Mesodermal cell (in vitro differentiated cells): ENCODE measurements around the gene CHMP4B. TPM values are rescaled to one million over a fixed set of nuclear protein-coding genes. Genes with fewer than 3 reads are reported as not detected.
A peak's percentile ranks its signal among the peaks of the same experiment; 100 is the strongest.

Experiments
- H3K27ac ChIP-seq: 2 replicates; pipeline ENCODE4 v1.7.0; 2013; ENCODE audit warnings: mild to moderate bottlenecking, low read depth, low read length, moderate library complexity; ENCODE audit not compliant: severe bottlenecking
- H3K36me3 ChIP-seq: 2 replicates; pipeline ENCODE4 v1.7.1; 2013; ENCODE audit warnings: mild to moderate bottlenecking, low read length, moderate library complexity; ENCODE audit not compliant: control insufficient read depth, insufficient read depth
- H3K4me1 ChIP-seq: one replicate; pipeline ENCODE4 v1.7.1; 2013; ENCODE audit warnings: mild to moderate bottlenecking, low read length; ENCODE audit not compliant: insufficient read depth, control insufficient read depth, poor library complexity, severe bottlenecking
- H3K4me3 ChIP-seq: 2 replicates; pipeline ENCODE4 v1.7.0; 2013; ENCODE audit warnings: low read length, control low read depth, mild to moderate bottlenecking; ENCODE audit not compliant: insufficient read depth, poor library complexity, severe bottlenecking; ENCODE audit errors: extremely low read depth
- H3K9me3 ChIP-seq: 2 replicates; pipeline ENCODE4 v1.7.1; 2013; ENCODE audit warnings: mild to moderate bottlenecking, low read length, moderate library complexity; ENCODE audit not compliant: control insufficient read depth
- WGBS, 2 experiments: methylation state at CpG; one replicate each; pipeline ENCODE4 v1.1.5; 2013; ENCODE audit warnings: missing lambda C conversion rate in 2 of 2; ENCODE audit not compliant: insufficient coverage in 2 of 2; 5-methylcytosine and 5-hydroxymethylcytosine counted together
- polyA plus RNA-seq, 2 experiments: library from polyadenylated mRNA; stranded (reverse); fragments of 50-300 nt; gene quantifications; one replicate each; pipeline ENCODE4 v1.2.3, GENCODE V29; 2013

CHMP4B gene, protein sequence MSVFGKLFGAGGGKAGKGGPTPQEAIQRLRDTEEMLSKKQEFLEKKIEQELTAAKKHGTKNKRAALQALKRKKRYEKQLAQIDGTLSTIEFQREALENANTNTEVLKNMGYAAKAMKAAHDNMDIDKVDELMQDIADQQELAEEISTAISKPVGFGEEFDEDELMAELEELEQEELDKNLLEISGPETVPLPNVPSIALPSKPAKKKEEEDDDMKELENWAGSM
- polyA plus RNA-seq (2013, experiment 1 of 2) = 107 TPM
- polyA plus RNA-seq (2013, experiment 2 of 2) = 102 TPM

DNA sequence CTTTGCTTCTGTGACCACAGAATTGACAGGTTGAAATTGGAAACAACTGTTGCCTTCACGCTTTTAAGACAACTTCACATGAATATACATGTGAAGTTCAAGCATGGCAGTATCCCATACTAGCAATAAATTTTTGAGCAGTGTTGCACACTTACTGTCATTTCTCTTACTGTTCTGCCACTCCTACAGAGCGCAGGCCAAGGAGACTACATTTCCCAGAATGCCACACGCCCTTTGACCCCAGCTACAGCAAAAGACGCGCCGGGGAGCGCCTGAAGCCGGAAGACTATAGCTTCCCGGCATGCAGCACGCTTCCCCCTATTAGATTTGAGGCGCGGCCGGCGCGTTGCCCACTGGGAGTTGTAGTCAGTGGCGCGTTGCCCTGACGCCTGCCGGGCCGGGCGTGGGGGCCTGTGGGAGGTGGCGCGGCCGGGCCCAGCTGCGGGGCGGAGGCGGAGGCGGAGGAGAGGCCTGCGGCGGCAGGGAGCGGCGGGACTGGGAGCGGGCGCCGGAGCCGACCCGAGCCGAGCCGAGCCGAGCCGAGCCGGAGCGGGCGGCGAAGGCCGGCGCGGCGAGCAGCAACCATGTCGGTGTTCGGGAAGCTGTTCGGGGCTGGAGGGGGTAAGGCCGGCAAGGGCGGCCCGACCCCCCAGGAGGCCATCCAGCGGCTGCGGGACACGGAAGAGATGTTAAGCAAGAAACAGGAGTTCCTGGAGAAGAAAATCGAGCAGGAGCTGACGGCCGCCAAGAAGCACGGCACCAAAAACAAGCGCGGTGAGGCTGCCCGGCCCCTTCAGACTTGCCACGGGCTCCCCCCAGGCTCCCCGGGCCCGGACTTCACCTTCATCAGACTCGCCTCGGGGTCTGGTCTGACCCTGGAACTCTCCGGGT is at the start of gene CHMP4B:
TSS of gene CHMP4B (plus strand) at position 464 of the 891 bp plus-strand sequence. CDS start at position 585, 121 bp downstream.
- Histone ChIP-seq H3K36me3 (peaks cover 22% of the 10 kb centered on the region), H3K4me3 (peak within 1 kb of the TSS; percentile 75), H3K9me3 (no peaks in the 10 kb centered on the region), H3K27ac (peak within 1 kb of the TSS; percentile 75), H3K4me1 (no peaks in the 10 kb centered on the region)
- WGBS, 2 experiments = 1% methylated on average over 53 to 70 of the region's 71 CpGs

DNA sequence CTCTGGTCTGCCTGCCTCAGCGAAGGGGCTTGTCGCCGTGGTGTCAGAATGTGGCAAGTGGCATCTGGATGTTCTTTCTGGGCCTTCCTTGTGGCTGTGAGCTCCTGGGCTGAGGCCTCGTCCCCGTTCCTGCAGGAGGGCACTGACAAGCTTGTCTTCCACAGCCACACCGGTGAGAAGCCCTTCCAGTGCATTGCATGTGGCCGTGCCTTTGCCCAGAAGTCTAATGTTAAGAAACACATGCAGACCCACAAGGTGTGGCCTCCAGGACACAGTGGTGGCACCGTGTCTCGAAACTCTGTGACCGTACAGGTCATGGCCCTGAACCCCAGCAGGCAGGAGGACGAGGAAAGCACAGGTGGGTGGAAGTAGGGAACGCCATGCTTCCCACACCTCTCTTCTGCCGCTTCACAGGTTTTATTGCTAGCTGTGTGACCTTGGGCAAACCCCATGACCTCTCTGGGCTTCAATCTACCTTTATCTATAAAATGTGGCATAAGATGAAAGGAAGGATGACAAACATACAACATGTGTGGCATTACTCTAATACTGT is 49.4 kb upstream of the CHMP4B start:
- Histone ChIP-seq H3K4me1 (no peaks in the 10 kb centered on the region), H3K9me3 (peaks cover 6% of the 10 kb centered on the region), H3K36me3 (peaks cover 12% of the 10 kb centered on the region), H3K4me3 (no peak overlapping the region), H3K27ac (no peak overlapping the region)
- 94 to 95% methylated on average over 9 to 12 of the region's 13 CpGs for WGBS, 2 experiments

DNA sequence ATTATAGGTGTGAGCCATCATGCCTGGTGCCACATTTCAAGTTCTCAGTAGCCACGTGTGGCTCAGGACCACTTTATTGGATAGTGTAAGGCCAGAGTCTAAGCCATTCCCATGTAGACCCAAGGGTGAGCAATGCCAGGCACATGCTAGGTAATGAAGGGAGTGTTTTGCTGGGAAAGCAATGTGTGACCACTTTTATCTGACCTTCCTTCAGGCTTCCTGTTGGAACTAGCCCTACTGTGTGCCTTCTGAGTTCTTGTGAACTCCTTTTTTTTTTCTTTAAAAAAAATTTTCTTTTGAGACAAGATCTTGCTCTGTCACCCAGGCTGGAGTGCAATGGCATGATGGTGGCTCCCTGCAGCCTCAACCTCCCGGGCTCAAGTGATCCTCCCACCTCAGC is 46.0 kb upstream of the CHMP4B start:
- Histone ChIP-seq H3K9me3 (no peaks in the 10 kb centered on the region), H3K36me3 (peaks cover 8% of the 10 kb centered on the region), H3K27ac (no peak overlapping the region), H3K4me1 (no peaks in the 10 kb centered on the region), H3K4me3 (no peak overlapping the region)
- 78 to 82% methylated on average over 1 of the region's 2 CpGs for WGBS, 2 experiments

DNA sequence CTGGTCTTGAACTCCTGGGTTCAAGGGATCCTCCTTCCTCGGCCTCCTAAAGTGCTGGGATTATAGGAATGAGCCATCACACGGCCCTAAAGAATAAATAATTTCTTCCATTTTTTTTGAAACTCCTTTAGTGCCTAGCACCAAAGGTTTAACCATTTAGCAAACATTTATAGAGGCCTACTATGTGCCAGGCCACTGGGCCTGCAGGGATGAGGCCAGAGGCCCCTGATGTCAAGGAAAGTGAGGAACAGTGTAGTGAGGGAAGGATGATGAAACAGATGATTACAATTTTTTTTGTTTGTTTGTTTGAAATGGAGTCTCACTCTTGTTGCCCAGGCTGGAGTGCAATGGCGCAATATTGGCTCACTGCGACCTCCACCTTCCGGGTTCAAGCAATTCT is 45.6 kb upstream of the CHMP4B start:
- no peak overlapping the region for H3K27ac ChIP-seq
- no peaks in the 10 kb centered on the region for H3K4me1 ChIP-seq
- no peaks in the 10 kb centered on the region for H3K9me3 ChIP-seq
- 94 to 96% methylated on average over 3 to 5 of the region's 5 CpGs for WGBS, 2 experiments
- H3K36me3 ChIP-seq = peaks cover 8% of the 10 kb centered on the region
- no peak overlapping the region for H3K4me3 ChIP-seq

DNA sequence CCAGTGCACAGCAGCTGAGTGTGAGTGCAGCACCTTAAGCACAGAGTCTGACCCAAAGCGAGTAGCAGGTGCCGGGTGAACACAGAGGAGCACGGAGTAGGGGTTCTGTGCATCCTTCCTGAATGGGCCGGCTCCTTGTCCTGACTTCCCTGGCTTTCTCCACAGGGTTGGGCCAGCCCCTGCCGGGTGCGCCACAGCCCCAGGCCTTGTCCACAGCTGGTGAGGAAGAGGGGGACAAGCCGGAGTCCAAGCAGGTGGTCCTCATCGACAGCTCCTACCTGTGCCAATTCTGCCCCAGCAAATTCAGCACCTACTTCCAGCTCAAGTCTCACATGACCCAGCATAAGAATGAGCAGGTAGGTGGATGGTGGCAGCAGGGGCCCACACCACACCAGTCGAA is 44.5 kb upstream of the CHMP4B start:
- H3K36me3 ChIP-seq = peaks cover 8% of the 10 kb centered on the region
- H3K9me3 ChIP-seq = no peaks in the 10 kb centered on the region
- no peak overlapping the region for H3K4me3 ChIP-seq
- no peak overlapping the region for H3K27ac ChIP-seq
- H3K4me1 ChIP-seq = no peaks in the 10 kb centered on the region
- 87 to 96% methylated on average over 7 of the region's 9 CpGs for WGBS, 2 experiments

DNA sequence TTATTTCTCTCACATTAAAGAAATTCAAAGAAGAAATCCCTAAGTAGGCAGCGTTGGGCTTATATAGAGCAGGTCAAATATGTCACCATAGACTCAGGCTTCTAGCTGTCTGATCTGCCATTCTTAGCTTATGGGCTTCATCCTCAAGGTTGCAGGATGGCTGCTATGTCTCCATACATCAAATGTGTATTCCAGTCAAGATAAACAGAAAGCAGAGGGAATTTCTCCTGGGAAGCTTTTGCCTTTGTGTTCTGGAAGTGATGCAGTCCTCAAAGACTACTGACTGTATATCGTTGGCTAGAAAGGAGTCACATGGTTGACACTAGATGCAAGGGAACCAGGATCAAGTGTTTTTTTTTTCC is 43.4 kb upstream of the CHMP4B start:
- Histone ChIP-seq H3K27ac (no peak overlapping the region), H3K4me1 (no peaks in the 10 kb centered on the region), H3K4me3 (no peak overlapping the region), H3K36me3 (peaks cover 5% of the 10 kb centered on the region), H3K9me3 (no peaks in the 10 kb centered on the region)
- 80 to 85% methylated on average over 2 of the region's 2 CpGs for WGBS, 2 experiments

DNA sequence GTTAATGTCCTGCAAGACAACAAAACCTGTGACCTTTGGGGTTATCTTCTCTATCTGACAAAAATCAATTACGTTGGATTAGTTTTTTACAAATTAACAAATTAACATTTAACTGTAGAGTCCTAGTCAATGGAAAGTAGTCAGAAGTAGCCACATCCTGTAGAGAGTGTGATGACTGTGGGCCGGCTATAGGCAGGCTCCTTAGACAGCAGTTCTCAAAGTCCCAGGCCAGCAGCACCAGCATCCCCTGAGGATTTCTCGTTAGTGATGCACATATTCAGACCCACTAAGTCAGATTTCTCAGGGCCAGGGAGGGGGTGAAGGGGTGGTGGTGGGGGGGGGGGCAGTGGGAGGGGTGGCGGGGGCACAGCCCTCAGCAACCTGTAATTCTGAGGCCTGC is 42.1 kb upstream of the CHMP4B start:
- Histone ChIP-seq H3K4me3 (no peak overlapping the region), H3K9me3 (no peaks in the 10 kb centered on the region), H3K36me3 (peaks cover 5% of the 10 kb centered on the region), H3K27ac (no peak overlapping the region), H3K4me1 (no peaks in the 10 kb centered on the region)
- WGBS, 2 experiments = 80 to 88% methylated on average over 1 of the region's 4 CpGs

DNA sequence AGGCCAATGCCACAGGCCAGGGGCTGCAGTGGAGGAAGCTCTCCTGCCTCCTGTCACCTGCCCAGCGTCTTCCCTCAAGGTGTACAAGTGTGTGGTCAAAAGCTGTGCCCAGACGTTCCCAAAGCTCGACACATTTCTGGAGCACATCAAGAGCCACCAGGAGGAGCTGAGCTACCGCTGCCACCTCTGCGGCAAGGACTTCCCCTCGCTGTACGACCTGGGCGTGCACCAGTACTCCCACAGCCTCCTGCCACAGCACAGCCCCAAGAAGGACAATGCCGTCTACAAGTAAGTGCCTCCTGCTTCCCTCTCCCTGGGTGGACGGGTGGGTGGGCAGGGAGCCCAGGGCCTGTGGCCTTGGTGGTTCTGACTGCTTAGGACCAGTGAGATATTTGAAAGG is 41.1 kb upstream of the CHMP4B start:
- WGBS, 2 experiments = 98 to 99% methylated on average over 8 of the region's 10 CpGs
- H3K27ac ChIP-seq = no peak overlapping the region

DNA sequence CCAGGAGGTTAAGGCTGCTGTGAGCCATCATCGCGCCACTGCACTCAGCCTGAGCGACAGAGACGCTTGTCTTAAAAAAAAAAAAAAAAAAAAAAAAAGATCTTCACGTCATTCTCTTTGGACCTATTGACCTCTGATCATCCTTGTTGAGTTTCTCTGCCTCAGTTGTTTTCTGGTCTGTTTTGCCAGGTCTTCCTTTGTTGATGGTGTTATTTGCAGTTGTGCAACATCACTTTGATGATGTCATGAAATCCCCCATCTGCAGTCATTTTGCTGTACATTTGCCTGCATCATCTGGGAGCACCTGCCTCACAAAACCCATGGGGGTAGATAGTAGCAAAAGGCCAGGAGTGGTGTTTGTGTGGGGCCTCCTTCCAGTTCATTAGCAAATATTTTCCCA is 39.2 kb upstream of the CHMP4B start:
- Histone ChIP-seq H3K36me3 (peaks cover 5% of the 10 kb centered on the region), H3K4me3 (no peak overlapping the region), H3K27ac (no peak overlapping the region), H3K4me1 (no peaks in the 10 kb centered on the region), H3K9me3 (no peaks in the 10 kb centered on the region)
- WGBS, 2 experiments = 70 to 100% methylated on average over 2 of the region's 5 CpGs

More for the DNA sequence above, 41.1 kb upstream of the CHMP4B start:
- Histone ChIP-seq H3K4me1 (no peaks in the 10 kb centered on the region), H3K9me3 (no peaks in the 10 kb centered on the region), H3K4me3 (no peak overlapping the region), H3K36me3 (peaks cover 5% of the 10 kb centered on the region)

DNA sequence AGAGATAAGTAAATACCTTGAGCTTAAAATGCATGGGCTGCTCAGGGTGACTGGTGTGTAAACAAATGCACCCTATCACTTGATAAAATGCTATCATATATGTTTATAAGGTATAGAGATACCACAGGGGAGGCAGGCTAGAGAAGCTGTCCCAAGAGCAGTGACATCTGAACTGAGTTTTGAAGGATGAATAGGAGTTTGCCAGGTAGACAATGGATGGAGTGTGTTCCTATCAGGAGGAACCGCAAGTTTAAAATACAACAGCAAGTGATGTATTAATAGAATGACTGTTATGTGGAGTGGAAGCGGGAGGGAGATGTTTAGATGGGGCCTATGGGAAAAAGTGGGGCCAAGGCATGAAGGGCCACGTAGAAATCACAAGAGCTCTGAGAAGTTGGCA is 38.7 kb upstream of the CHMP4B start:
- H3K27ac ChIP-seq = no peak overlapping the region
- WGBS, 2 experiments = 90% methylated on average over 3 of the region's 3 CpGs
- peaks cover 4% of the 10 kb centered on the region for H3K36me3 ChIP-seq
- H3K4me3 ChIP-seq = no peak overlapping the region
- H3K4me1 ChIP-seq = no peaks in the 10 kb centered on the region
- H3K9me3 ChIP-seq = no peaks in the 10 kb centered on the region
